Limb (tissue), 2 donors: ENCODE results near the gene LATS2.

Source experiments
- DNase-seq, 2 donors: peaks; one replicate each; pipeline ENCODE4 v3.0.0-alpha.2; 2016; ENCODE audit errors: extremely low spot score in 2 of 2

Gene LATS2

GRCh38 chr13:21020176-21020575, 41.2 kb downstream of the LATS2 start:
- DNase-seq, result no peak

- no peak for DNase-seq
These were observed 43.2 kb downstream of the LATS2 start for GRCh38 chr13:21018220-21018619.

GRCh38 chr13:21016487-21016886, 44.9 kb downstream of the LATS2 start:
- no peak for DNase-seq

- DNase-seq, result no peak
These were observed 46.1 kb downstream of the LATS2 start for GRCh38 chr13:21015284-21015683.

GRCh38 chr13:21014502-21015170, 46.8 kb downstream of the LATS2 start:
- no peak for DNase-seq

GRCh38 chr13:21014139-21014501, 47.3 kb downstream of the LATS2 start:
- no peak for DNase-seq

GRCh38 chr13:21013682-21014038, 47.7 kb downstream of the LATS2 start:
- no peak for DNase-seq

GRCh38 chr13:21012841-21013681, 48.3 kb downstream of the LATS2 start:
- DNase-seq, result no peak

GRCh38 chr13:21012211-21012610, 49.2 kb downstream of the LATS2 start:
- no peak for DNase-seq

- DNase-seq, result no peak
These were observed 50.0 kb downstream of the LATS2 start for GRCh38 chr13:21011378-21011777.

GRCh38 chr13:21010621-21011020, 50.8 kb downstream of the LATS2 start:
- DNase-seq, result no peak

GRCh38 chr13:21009036-21009435, 52.4 kb downstream of the LATS2 start:
- no peak for DNase-seq

GRCh38 chr13:21008026-21008425, 53.4 kb downstream of the LATS2 start:
- DNase-seq, result no peak

GRCh38 chr13:21006141-21007005, 55.0 kb downstream of the LATS2 start:
- DNase-seq, result no peak

GRCh38 chr13:21005193-21005592, 56.2 kb downstream of the LATS2 start:
- DNase-seq, result no peak

GRCh38 chr13:21001471-21001870, 59.9 kb downstream of the LATS2 start:
- DNase-seq, result no peak

GRCh38 chr13:21000647-21001046, 60.7 kb downstream of the LATS2 start:
- no peak for DNase-seq

GRCh38 chr13:20998649-20999415, 62.6 kb downstream of the LATS2 start:
- DNase-seq, result no peak

- peak; percentile 35 to 65 for DNase-seq
These were observed 63.9 kb downstream of the LATS2 start for GRCh38 chr13:20997301-20998161.

GRCh38 chr13:20995245-20995838, 66.0 kb downstream of the LATS2 start:
- DNase-seq, result peak in 1 of 2 donors; percentile 5
